ENCODE data around the gene KLK12.

Gene KLK12

GRCh38 chr19:51036519-51036918, 1.7 kb upstream of the KLK12 start:
- H3K36me3 ChIP-seq (ENCODE audit: insufficient read depth, low read length), result no peaks in the 10 kb centered on the region
- DNase-seq (ENCODE audit: low read depth, low spot score), result no peak
- no peak for TF ChIP-seq POLR2AphosphoS5 (IDR thresholded peaks at IDR 0.05; ENCODE audit: borderline replicate concordance, low read depth, low read length)
- TF ChIP-seq EZH2 (IDR thresholded peaks at IDR 0.05), result no peak
- TF ChIP-seq FOXP2 (optimal IDR thresholded peaks at IDR 0.05; ENCODE audit: control extremely low read depth, extremely low read length, insufficient read depth), result no peak
- H3K4me3 ChIP-seq, result no peak overlapping the region
- no peak overlapping the region for H3K27ac ChIP-seq
- no peaks in the 10 kb centered on the region for H3K9me3 ChIP-seq (ENCODE audit: low read depth, low read length)
- no peak overlapping the region for H3K9ac ChIP-seq (ENCODE audit: insufficient read length)

GRCh38 chr19:51031880-51032225, 2.9 kb downstream of the KLK12 start:
- H3K27ac ChIP-seq, result no peak overlapping the region
- DNase-seq (ENCODE audit: low read depth, low spot score), result no peak
- H3K36me3 ChIP-seq (ENCODE audit: insufficient read depth, low read length), result no peaks in the 10 kb centered on the region
- H3K9ac ChIP-seq (ENCODE audit: insufficient read length), result no peak overlapping the region
- TF ChIP-seq POLR2AphosphoS5 (IDR thresholded peaks at IDR 0.05; ENCODE audit: borderline replicate concordance, low read depth, low read length) (no peak), EZH2 (IDR thresholded peaks at IDR 0.05) (no peak), FOXP2 (optimal IDR thresholded peaks at IDR 0.05; ENCODE audit: control extremely low read depth, extremely low read length, insufficient read depth) (no peak)
- no peak overlapping the region for H3K4me3 ChIP-seq
- no peaks in the 10 kb centered on the region for H3K9me3 ChIP-seq (ENCODE audit: low read depth, low read length)

GRCh38 chr19:51031220-51031879, 3.5 kb downstream of the KLK12 start:
- no peaks in the 10 kb centered on the region for H3K9me3 ChIP-seq (ENCODE audit: low read depth, low read length)
- H3K27ac ChIP-seq, result no peak overlapping the region
- no peak overlapping the region for H3K4me3 ChIP-seq
- TF ChIP-seq FOXP2 (optimal IDR thresholded peaks at IDR 0.05; ENCODE audit: control extremely low read depth, extremely low read length, insufficient read depth), result no peak
- H3K9ac ChIP-seq (ENCODE audit: insufficient read length), result no peak overlapping the region
- no peaks in the 10 kb centered on the region for H3K36me3 ChIP-seq (ENCODE audit: insufficient read depth, low read length)
- no peak for DNase-seq (ENCODE audit: low read depth, low spot score)

- Histone ChIP-seq H3K27ac (no peak overlapping the region), H3K4me3 (no peak overlapping the region), H3K36me3 (ENCODE audit: insufficient read depth, low read length) (no peaks in the 10 kb centered on the region), H3K9me3 (ENCODE audit: low read depth, low read length) (no peaks in the 10 kb centered on the region), H3K9ac (ENCODE audit: insufficient read length) (no peak overlapping the region)
- no peak for TF ChIP-seq EZH2 (IDR thresholded peaks at IDR 0.05)
- no peak for TF ChIP-seq FOXP2 (optimal IDR thresholded peaks at IDR 0.05; ENCODE audit: control extremely low read depth, extremely low read length, insufficient read depth)
- no peak for DNase-seq (ENCODE audit: low read depth, low spot score)
Observed at GRCh38 chr19:51030631-51031030, 4.2 kb downstream of the KLK12 start.

- DNase-seq (ENCODE audit: low read depth, low spot score), result no peak
- Histone ChIP-seq H3K27ac (no peak overlapping the region), H3K9ac (ENCODE audit: insufficient read length) (no peak overlapping the region)
Observed at GRCh38 chr19:51029718-51030117, 5.1 kb downstream of the KLK12 start.

GRCh38 chr19:51027873-51028272, 6.9 kb downstream of the KLK12 start:
- no peaks in the 10 kb centered on the region for H3K9me3 ChIP-seq (ENCODE audit: low read depth, low read length)
- no peak for TF ChIP-seq EZH2 (IDR thresholded peaks at IDR 0.05)
- no peak for TF ChIP-seq POLR2AphosphoS5 (IDR thresholded peaks at IDR 0.05; ENCODE audit: borderline replicate concordance, low read depth, low read length)
- no peak for TF ChIP-seq FOXP2 (optimal IDR thresholded peaks at IDR 0.05; ENCODE audit: control extremely low read depth, extremely low read length, insufficient read depth)
- no peak overlapping the region for H3K9ac ChIP-seq (ENCODE audit: insufficient read length)
- no peak overlapping the region for H3K27ac ChIP-seq
- no peak overlapping the region for H3K4me3 ChIP-seq
- no peaks in the 10 kb centered on the region for H3K36me3 ChIP-seq (ENCODE audit: insufficient read depth, low read length)
- DNase-seq (ENCODE audit: low read depth, low spot score), result no peak

More at GRCh38 chr19:51029718-51030117, 5.1 kb downstream of the KLK12 start:
- H3K36me3 ChIP-seq (ENCODE audit: insufficient read depth, low read length), result no peaks in the 10 kb centered on the region
- H3K4me3 ChIP-seq, result no peak overlapping the region
- no peaks in the 10 kb centered on the region for H3K9me3 ChIP-seq (ENCODE audit: low read depth, low read length)
- no peak for TF ChIP-seq EZH2 (IDR thresholded peaks at IDR 0.05)
- TF ChIP-seq POLR2AphosphoS5 (IDR thresholded peaks at IDR 0.05; ENCODE audit: borderline replicate concordance, low read depth, low read length), result no peak
- TF ChIP-seq FOXP2 (optimal IDR thresholded peaks at IDR 0.05; ENCODE audit: control extremely low read depth, extremely low read length, insufficient read depth), result no peak

GRCh38 chr19:51027126-51027806, 7.5 kb downstream of the KLK12 start:
- H3K9me3 ChIP-seq (ENCODE audit: low read depth, low read length), result no peaks in the 10 kb centered on the region
- no peak overlapping the region for H3K27ac ChIP-seq
- no peak for TF ChIP-seq POLR2AphosphoS5 (IDR thresholded peaks at IDR 0.05; ENCODE audit: borderline replicate concordance, low read depth, low read length)
- no peak for TF ChIP-seq EZH2 (IDR thresholded peaks at IDR 0.05)
- TF ChIP-seq FOXP2 (optimal IDR thresholded peaks at IDR 0.05; ENCODE audit: control extremely low read depth, extremely low read length, insufficient read depth), result no peak
- H3K36me3 ChIP-seq (ENCODE audit: insufficient read depth, low read length), result no peaks in the 10 kb centered on the region
- DNase-seq (ENCODE audit: low read depth, low spot score), result no peak
- no peak overlapping the region for H3K9ac ChIP-seq (ENCODE audit: insufficient read length)
- no peak overlapping the region for H3K4me3 ChIP-seq

- TF ChIP-seq EZH2 (IDR thresholded peaks at IDR 0.05) (no peak), POLR2AphosphoS5 (IDR thresholded peaks at IDR 0.05; ENCODE audit: borderline replicate concordance, low read depth, low read length) (no peak), FOXP2 (optimal IDR thresholded peaks at IDR 0.05; ENCODE audit: control extremely low read depth, extremely low read length, insufficient read depth) (no peak)
- DNase-seq (ENCODE audit: low read depth, low spot score), result no peak
- no peaks in the 10 kb centered on the region for H3K36me3 ChIP-seq (ENCODE audit: insufficient read depth, low read length)
- no peaks in the 10 kb centered on the region for H3K9me3 ChIP-seq (ENCODE audit: low read depth, low read length)
- H3K4me3 ChIP-seq, result no peak within 1 kb of the TSS
- no peak within 1 kb of the TSS for H3K9ac ChIP-seq (ENCODE audit: insufficient read length)
- no peak within 1 kb of the TSS for H3K27ac ChIP-seq
Observed at GRCh38 chr19:51026554-51026831, 8.3 kb downstream of the KLK12 start, which contains the start of gene KLK11. Gene KLK11 (minus strand): TSS chr19:51026616. CDS start chr19:51025631, 985 bp downstream.

All from SK-N-MC (cell line).